Measurements from ENCODE around the gene ARPP21.

DNA sequence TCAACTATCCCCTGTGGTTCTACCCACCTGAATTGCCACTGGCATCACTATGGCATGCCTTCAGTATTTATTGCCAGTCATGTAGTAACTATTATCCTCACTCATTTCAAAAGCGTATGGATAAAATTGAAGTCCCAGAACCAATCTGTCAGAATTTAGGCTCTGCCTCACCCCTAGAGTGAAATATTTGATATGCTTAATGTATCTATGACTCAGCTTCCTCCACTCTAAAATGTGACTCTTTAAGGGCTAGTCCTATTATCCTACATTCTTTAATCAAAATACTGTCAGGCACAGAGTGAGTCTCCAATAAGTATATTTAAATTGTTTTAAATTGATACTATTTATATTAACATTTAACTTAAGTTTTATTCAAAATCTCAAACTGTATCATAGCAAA is 27.6 kb downstream of the ARPP21 start:
- TF ChIP-seq EP300 (conservative IDR thresholded peaks at IDR 0.05; ENCODE audit: poor library complexity, severe bottlenecking) (no peak), TAF1 (IDR thresholded peaks at IDR 0.05; ENCODE audit: low read depth) (no peak), EZH2 (IDR thresholded peaks at IDR 0.05; ENCODE audit: borderline replicate concordance, insufficient read depth, low read length, poor library complexity, severe bottlenecking) (no peak), SMC3 (conservative IDR thresholded peaks at IDR 0.05; ENCODE audit: poor library complexity) (no peak), RAD21 (conservative IDR thresholded peaks at IDR 0.05) (no peak)
- TF ChIP-seq, protein P1, sequence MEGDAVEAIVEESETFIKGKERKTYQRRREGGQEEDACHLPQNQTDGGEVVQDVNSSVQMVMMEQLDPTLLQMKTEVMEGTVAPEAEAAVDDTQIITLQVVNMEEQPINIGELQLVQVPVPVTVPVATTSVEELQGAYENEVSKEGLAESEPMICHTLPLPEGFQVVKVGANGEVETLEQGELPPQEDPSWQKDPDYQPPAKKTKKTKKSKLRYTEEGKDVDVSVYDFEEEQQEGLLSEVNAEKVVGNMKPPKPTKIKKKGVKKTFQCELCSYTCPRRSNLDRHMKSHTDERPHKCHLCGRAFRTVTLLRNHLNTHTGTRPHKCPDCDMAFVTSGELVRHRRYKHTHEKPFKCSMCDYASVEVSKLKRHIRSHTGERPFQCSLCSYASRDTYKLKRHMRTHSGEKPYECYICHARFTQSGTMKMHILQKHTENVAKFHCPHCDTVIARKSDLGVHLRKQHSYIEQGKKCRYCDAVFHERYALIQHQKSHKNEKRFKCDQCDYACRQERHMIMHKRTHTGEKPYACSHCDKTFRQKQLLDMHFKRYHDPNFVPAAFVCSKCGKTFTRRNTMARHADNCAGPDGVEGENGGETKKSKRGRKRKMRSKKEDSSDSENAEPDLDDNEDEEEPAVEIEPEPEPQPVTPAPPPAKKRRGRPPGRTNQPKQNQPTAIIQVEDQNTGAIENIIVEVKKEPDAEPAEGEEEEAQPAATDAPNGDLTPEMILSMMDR (IDR thresholded peaks at IDR 0.05; ENCODE audit: poor library complexity, severe bottlenecking) = no peak

All from neural cell (in vitro differentiated cells).